Parathyroid adenoma (tissue), 2 donors: ENCODE data around the gene ACSBG1.

Source experiments
- H2AFZ ChIP-seq: fragments of 300-600 bp; sonication (generic); one replicate; pipeline ENCODE4 v1.7.0; 2017; ENCODE audit warnings: antibody characterized with exemption, mild to moderate bottlenecking
- H3K27ac ChIP-seq: fragments of 300-600 bp; sonication (generic); one replicate; pipeline ENCODE4 v1.7.0; 2017
- H3K27me3 ChIP-seq: fragments of 300-600 bp; sonication (generic); one replicate; pipeline ENCODE4 v1.7.0; 2017; ENCODE audit warnings: low read length; ENCODE audit not compliant: control insufficient read depth, insufficient read depth
- H3K36me3 ChIP-seq: fragments of 300-600 bp; sonication (generic); one replicate; pipeline ENCODE4 v1.7.0; 2017; ENCODE audit warnings: low read length; ENCODE audit not compliant: control insufficient read depth, insufficient read depth
- H3K4me1 ChIP-seq: fragments of 300-600 bp; sonication (generic); one replicate; pipeline ENCODE4 v1.7.0; 2017; ENCODE audit warnings: control low read depth
- H3K4me2 ChIP-seq: fragments of 300-600 bp; sonication (generic); one replicate; pipeline ENCODE4 v1.7.0; 2017; ENCODE audit warnings: low read length
- H3K4me3 ChIP-seq: fragments of 300-600 bp; sonication (generic); one replicate; pipeline ENCODE4 v1.7.0; 2017; ENCODE audit warnings: low read depth, low read length
- H3K79me2 ChIP-seq: fragments of 300-600 bp; sonication (generic); one replicate; pipeline ENCODE4 v1.7.0; 2017; ENCODE audit warnings: control low read depth
- H3K9ac ChIP-seq: fragments of 300-600 bp; sonication (generic); one replicate; pipeline ENCODE4 v1.7.0; 2017; ENCODE audit warnings: mild to moderate bottlenecking
- H3K9me3 ChIP-seq: fragments of 300-600 bp; sonication (generic); one replicate; pipeline ENCODE4 v1.7.0; 2017; ENCODE audit warnings: low read length; ENCODE audit not compliant: control insufficient read depth
- CTCF ChIP-seq: fragments of 300-600 bp; sonication (generic); IDR thresholded peaks from one replicate; pipeline ENCODE4 v1.7.0; 2017; ENCODE audit warnings: antibody characterized with exemption, mild to moderate bottlenecking
- donor health status: primary hyperparathyroidism.

ACSBG1 gene

GRCh38 chr15:78162038-78162437 lies 72.3 kb downstream of the ACSBG1 start:
- Histone ChIP-seq H2AFZ (no peak overlapping the region), H3K4me3 (no peak overlapping the region), H3K4me2 (no peak overlapping the region), H3K4me1 (no peaks in the 10 kb centered on the region), H3K36me3 (no peaks in the 10 kb centered on the region), H3K27me3 (no peaks in the 10 kb centered on the region), H3K79me2 (no peaks in the 10 kb centered on the region), H3K9ac (no peak overlapping the region), H3K9me3 (no peaks in the 10 kb centered on the region), H3K27ac (no peak overlapping the region)
- TF ChIP-seq CTCF: no peak

DNA sequence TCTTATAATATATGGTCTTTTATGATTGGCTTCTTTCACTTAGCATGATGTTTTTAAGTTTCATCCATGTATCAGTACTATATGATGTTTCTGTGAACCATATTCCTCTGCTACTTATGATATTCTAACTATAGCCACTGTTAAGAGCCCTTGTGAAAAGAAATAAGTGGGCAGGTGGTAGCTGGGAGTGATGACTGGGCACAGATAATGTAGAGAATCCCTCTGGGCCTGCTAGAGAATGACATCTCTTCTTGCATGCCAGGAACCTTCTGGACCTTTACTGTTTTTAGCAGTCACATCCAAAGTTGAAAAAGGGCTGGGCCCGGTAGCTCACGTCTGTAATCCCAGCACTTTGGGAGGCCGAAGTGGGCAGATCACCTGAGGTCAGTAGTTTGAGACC lies 75.0 kb downstream of the ACSBG1 start:
- no peak for TF ChIP-seq CTCF
- H3K9me3 ChIP-seq: no peaks in the 10 kb centered on the region
- H3K36me3 ChIP-seq: no peaks in the 10 kb centered on the region
- H3K27me3 ChIP-seq: no peaks in the 10 kb centered on the region
- H3K79me2 ChIP-seq: no peaks in the 10 kb centered on the region
- no peak overlapping the region for H3K9ac ChIP-seq
- no peak overlapping the region for H3K27ac ChIP-seq
- no peak overlapping the region for H3K4me2 ChIP-seq
- no peaks in the 10 kb centered on the region for H3K4me1 ChIP-seq
- no peak overlapping the region for H3K4me3 ChIP-seq
- H2AFZ ChIP-seq: no peak overlapping the region

- Histone ChIP-seq H3K36me3 (no peaks in the 10 kb centered on the region), H3K27ac (no peak overlapping the region)
Measured at GRCh38 chr15:78157203-78157602, 77.2 kb downstream of the ACSBG1 start.

DNA sequence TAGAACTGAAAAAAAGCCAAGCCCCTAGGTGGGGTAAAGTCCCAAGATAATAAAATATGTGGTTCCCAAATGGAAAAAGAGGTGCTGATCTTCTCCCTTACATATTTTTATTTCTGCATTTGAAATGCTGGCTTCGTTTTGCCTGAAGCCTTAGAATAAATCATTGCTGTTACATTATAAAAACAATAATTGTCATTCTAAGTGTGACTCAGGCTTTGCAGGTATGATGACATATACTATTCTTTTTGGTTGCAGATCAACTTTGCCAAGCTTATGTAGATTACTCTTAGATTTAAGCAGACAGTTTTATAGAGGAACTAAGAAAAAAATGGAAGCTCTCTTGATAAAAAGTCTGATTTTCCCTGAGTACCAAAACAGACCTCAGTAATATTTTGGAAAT lies 77.7 kb downstream of the ACSBG1 start:
- Histone ChIP-seq H3K27ac (no peak overlapping the region), H3K27me3 (no peaks in the 10 kb centered on the region), H3K4me1 (no peaks in the 10 kb centered on the region), H3K4me3 (no peak overlapping the region), H3K9ac (no peak overlapping the region), H3K36me3 (no peaks in the 10 kb centered on the region), H3K4me2 (no peak overlapping the region), H2AFZ (no peak overlapping the region), H3K79me2 (peaks cover 7% of the 10 kb centered on the region), H3K9me3 (no peaks in the 10 kb centered on the region)
- no peak for TF ChIP-seq CTCF

More at GRCh38 chr15:78157203-78157602, 77.2 kb downstream of the ACSBG1 start:
- TF ChIP-seq CTCF: no peak
- Histone ChIP-seq H3K9ac (no peak overlapping the region), H3K4me3 (no peak overlapping the region), H3K9me3 (no peaks in the 10 kb centered on the region), H3K4me1 (no peaks in the 10 kb centered on the region), H3K4me2 (no peak overlapping the region), H3K79me2 (peaks cover 7% of the 10 kb centered on the region), H3K27me3 (no peaks in the 10 kb centered on the region), H2AFZ (no peak overlapping the region)

DNA sequence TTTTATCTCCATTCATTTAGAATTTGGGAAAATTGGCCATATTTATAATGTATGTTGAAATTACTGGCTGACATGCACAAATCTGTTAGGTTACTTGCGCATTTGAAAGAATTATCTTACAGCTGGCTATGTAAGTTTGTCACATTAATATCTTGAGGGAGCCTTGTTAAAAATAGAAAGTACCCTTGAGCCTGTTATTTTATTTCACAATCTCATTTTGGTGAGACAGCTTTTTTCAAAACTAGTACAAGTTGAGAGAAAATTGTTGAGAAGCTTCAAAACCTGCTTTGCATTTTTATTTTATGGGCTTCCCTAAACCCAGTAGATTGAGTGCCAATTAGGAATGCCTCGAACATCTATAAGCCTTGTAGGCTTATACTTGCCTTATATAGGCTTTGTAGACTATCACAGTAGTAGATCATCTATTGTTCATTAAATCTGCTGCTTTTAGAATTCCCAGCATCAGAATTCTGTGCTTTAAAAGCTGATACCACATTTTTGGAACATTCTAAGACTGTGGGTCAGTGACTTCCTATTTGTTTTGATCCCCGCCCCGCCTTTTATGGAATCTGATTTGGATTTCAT lies 78.9 kb downstream of the ACSBG1 start:
- Histone ChIP-seq H3K79me2 (peaks cover 12% of the 10 kb centered on the region), H3K36me3 (no peaks in the 10 kb centered on the region), H3K27me3 (no peaks in the 10 kb centered on the region), H3K27ac (no peak overlapping the region), H3K9me3 (no peaks in the 10 kb centered on the region), H3K4me3 (no peak overlapping the region), H2AFZ (no peak overlapping the region), H3K4me1 (no peaks in the 10 kb centered on the region), H3K4me2 (no peak overlapping the region), H3K9ac (no peak overlapping the region)
- TF ChIP-seq CTCF: no peak
